ENCODE results near the gene ZNF579. TPM values are rescaled to one million over a fixed set of nuclear protein-coding genes. Genes with fewer than 3 reads are reported as not detected.

The ZNF579 gene
- total and polyA plus RNA-seq, 9 of the 15 experiments (the other 6 are each of a cell fraction or from before 2014, with no cell fraction given): 0.06 to 15.9 (median 1.6) TPM

- TF ChIP-seq ZBTB40 (IDR thresholded peaks at IDR 0.05): peak; percentile 89
- TF ChIP-seq ZBTB40 (CRISPR knock-in tag; IDR thresholded peaks at IDR 0.05): no peak
- TF ChIP-seq HCFC1 (IDR thresholded peaks at IDR 0.05; ENCODE audit: low read depth, low read length): peak; percentile 20; the same call in 1 of the 2 replicates
- peak in 1 of 2 experiments; percentile 96; a peak in 2 of 4 replicates for TF ChIP-seq ZNF639 (CRISPR knock-in tag; conservative IDR thresholded peaks at IDR 0.05 in 1 of 2, IDR thresholded peaks at IDR 0.05 in 1 of 2)
- TF ChIP-seq ETV6 (IDR thresholded peaks at IDR 0.05; ENCODE audit: borderline replicate concordance in 1 of 2, low read depth in 2 of 2, low read length in 1 of 2): 0 out of 4 replicates have a peak, but pooled peaks of 1 of the 2 experiments have one; percentile 24
- TF ChIP-seq ETV6 (CRISPR knock-in tag; IDR thresholded peaks at IDR 0.05; ENCODE audit: borderline replicate concordance): no peak
- peak; percentile 63 for TF ChIP-seq TBP (optimal IDR thresholded peaks at IDR 0.05; ENCODE audit: low read depth, low read length)
- no peak for TF ChIP-seq NELFE (IDR thresholded peaks at IDR 0.05; ENCODE audit: insufficient read depth, insufficient read length)
- TF ChIP-seq CREM (IDR thresholded peaks at IDR 0.05; ENCODE audit: low read depth): peak; percentile 72
Measured at GRCh38 chr19:55605207-55605636, 24.6 kb upstream of the ZNF579 start (continued).

Measured in K562 (cell line).